OCI-LY1 (cell line): Measurements from ENCODE around the gene INS.

Experiments
- H2AFZ ChIP-seq: fragments of 200-600 bp; sonication (generic), shearing (Covaris generic); 2 replicates; pipeline ENCODE4 v1.6.0; 2014; ENCODE audit warnings: antibody characterized with exemption, mild to moderate bottlenecking, low read length
- H3F3A ChIP-seq: fragments of 200-600 bp; sonication (generic), shearing (Covaris generic); 2 replicates; pipeline ENCODE4 v1.6.0; 2014; ENCODE audit warnings: mild to moderate bottlenecking, antibody characterized with exemption, low read length, moderate library complexity; ENCODE audit not compliant: insufficient read depth
- H3K27ac ChIP-seq: fragments of 200-600 bp; sonication (generic); 2 replicates; pipeline ENCODE4 v1.5.1; 2014; ENCODE audit warnings: low read length, mixed run types, mild to moderate bottlenecking, low read depth; ENCODE audit not compliant: poor library complexity, severe bottlenecking
- H3K27me3 ChIP-seq: fragments of 200-600 bp; sonication (generic); 2 replicates; pipeline ENCODE4 v1.6.0; 2014; ENCODE audit warnings: antibody characterized with exemption, mild to moderate bottlenecking, low read length, moderate library complexity; ENCODE audit not compliant: insufficient read depth
- H3K36me3 ChIP-seq: fragments of 200-600 bp; sonication (generic); 2 replicates; pipeline ENCODE4 v1.6.1; 2014; ENCODE audit warnings: mild to moderate bottlenecking, antibody characterized with exemption, low read length, moderate library complexity, mixed read lengths; ENCODE audit not compliant: insufficient read depth
- H3K4me1 ChIP-seq: fragments of 200-600 bp; sonication (generic); 2 replicates; pipeline ENCODE4 v1.5.1; 2014; ENCODE audit warnings: mild to moderate bottlenecking, low read length, moderate library complexity; ENCODE audit not compliant: insufficient read depth, severe bottlenecking
- H3K4me2 ChIP-seq: fragments of 200-600 bp; sonication (generic), shearing (Covaris generic); 2 replicates; pipeline ENCODE4 v1.6.1; 2014; ENCODE audit warnings: low read length
- H3K4me3 ChIP-seq: fragments of 200-600 bp; sonication (generic); 2 replicates; pipeline ENCODE4 v1.5.1; 2014; ENCODE audit warnings: low read length, low read depth, mild to moderate bottlenecking, mixed read lengths; ENCODE audit not compliant: poor library complexity, severe bottlenecking
- H3K79me2 ChIP-seq: fragments of 200-600 bp; shearing (Covaris generic); 2 replicates; pipeline ENCODE4 v1.6.1; 2016; ENCODE audit warnings: mixed run types, low read length, mixed read lengths; ENCODE audit not compliant: insufficient read depth
- H3K9ac ChIP-seq: fragments of 200-600 bp; sonication (generic), shearing (Covaris generic); 2 replicates; pipeline ENCODE4 v1.6.1; 2014; ENCODE audit warnings: mild to moderate bottlenecking, low read length, mixed read lengths
- H3K9me2 ChIP-seq: fragments of 200-600 bp; sonication (generic), shearing (Covaris generic); 2 replicates; pipeline ENCODE4 v1.6.1; 2014; ENCODE audit warnings: low read depth, mild to moderate bottlenecking, low read length, mixed read lengths
- H3K9me3 ChIP-seq: fragments of 200-600 bp; shearing (Covaris generic); 2 replicates; pipeline ENCODE4 v1.6.1; 2014; ENCODE audit warnings: low read length, mixed read lengths
- H4K20me1 ChIP-seq: fragments of 200-600 bp; sonication (generic), shearing (Covaris generic); 2 replicates; pipeline ENCODE4 v1.6.0; 2016; ENCODE audit warnings: mild to moderate bottlenecking, low read length; ENCODE audit not compliant: insufficient read depth
- CTCF ChIP-seq: fragments of 200-600 bp; sonication (generic), shearing (Covaris generic); IDR thresholded peaks from 2 replicates; pipeline ENCODE4 v1.5.1; 2017; ENCODE audit warnings: mild to moderate bottlenecking, antibody characterized with exemption, low read length, moderate library complexity, mixed read lengths
- EZH2 ChIP-seq: fragments of 200-600 bp; sonication (generic), shearing (Covaris generic); IDR thresholded peaks from 2 replicates; pipeline ENCODE4 v1.8.0; 2017; ENCODE audit warnings: borderline replicate concordance, mixed run types, mild to moderate bottlenecking, antibody characterized with exemption, low read length, moderate library complexity, mixed read lengths

Gene INS

GRCh38 chr11:2113776-2114175 lies 47.2 kb downstream of the INS start:
- H3K79me2 ChIP-seq = no peaks in the 10 kb centered on the region
- no peaks in the 10 kb centered on the region for H3K9me2 ChIP-seq
- H3K27ac ChIP-seq = no peak overlapping the region
- H3K4me3 ChIP-seq = no peak overlapping the region
- TF ChIP-seq CTCF (no peak), EZH2 (no peak)
- H4K20me1 ChIP-seq = no peaks in the 10 kb centered on the region
- H3K27me3 ChIP-seq = peaks cover 7% of the 10 kb centered on the region; the same call in 1 of the 2 replicates
- H3K36me3 ChIP-seq = no peaks in the 10 kb centered on the region; the same call in 1 of the 2 replicates
- no peaks in the 10 kb centered on the region for H3K4me1 ChIP-seq
- no peaks in the 10 kb centered on the region for H3K9me3 ChIP-seq
- no peaks in the 10 kb centered on the region for H3F3A ChIP-seq
- no peak overlapping the region for H3K9ac ChIP-seq
- H3K4me2 ChIP-seq = no peak overlapping the region
- H2AFZ ChIP-seq = no peak overlapping the region

- Histone ChIP-seq H3K4me1 (no peaks in the 10 kb centered on the region), H3K9me2 (no peaks in the 10 kb centered on the region), H4K20me1 (no peaks in the 10 kb centered on the region), H3K79me2 (no peaks in the 10 kb centered on the region), H3K27me3 (peaks cover 7% of the 10 kb centered on the region; the same call in 1 of the 2 replicates), H3F3A (no peaks in the 10 kb centered on the region), H3K9ac (no peak overlapping the region), H3K4me3 (no peak overlapping the region), H2AFZ (no peak overlapping the region), H3K9me3 (no peaks in the 10 kb centered on the region), H3K4me2 (no peak overlapping the region), H3K27ac (no peak overlapping the region), H3K36me3 (no peaks in the 10 kb centered on the region)
- TF ChIP-seq CTCF (no peak), EZH2 (no peak)
These were observed 50.5 kb downstream of the INS start for GRCh38 chr11:2110521-2110920.
